Thyroid gland (tissue), 4 donors: Measurements from ENCODE around the gene LRIT1. TPM values are rescaled to one million over a fixed set of nuclear protein-coding genes. Genes with fewer than 3 reads are reported as not detected.

Source experiments
- DNase-seq, 2 donors: peaks; one replicate each; pipeline ENCODE4 v3.0.0-alpha.2; 2019
- H3K27ac ChIP-seq, 3 donors: fragments of 200-600 bp; sonication (generic); 1 replicate in 2 of 3; 2 replicates in 1 of 3; pipeline ENCODE4 v1.5.1; 2016 to 2019; ENCODE audit warnings: mild to moderate bottlenecking in 1 of 3, moderate library complexity in 1 of 3
- H3K27me3 ChIP-seq: fragments of 200-600 bp; sonication (generic); one replicate; pipeline ENCODE4 v1.5.1; 2019
- H3K36me3 ChIP-seq, 2 donors: fragments of 200-600 bp; sonication (generic); one replicate each; pipeline ENCODE4 v1.5.1; 2016 to 2019
- H3K4me1 ChIP-seq, 2 donors: fragments of 200-600 bp; sonication (generic); one replicate each; pipeline ENCODE4 v1.5.1; 2017 to 2019
- H3K4me3 ChIP-seq, 3 donors: fragments of 200-600 bp; sonication (generic); replicated peaks in 1 of 3; 1 replicate in 2 of 3; 2 replicates in 1 of 3; pipeline ENCODE4 v1.5.1; 2016; ENCODE audit warnings: mild to moderate bottlenecking in 1 of 3
- H3K9me3 ChIP-seq: fragments of 200-600 bp; sonication (generic); one replicate; pipeline ENCODE4 v1.5.1; 2017
- CTCF ChIP-seq, 6 experiments: fragments of 200-600 bp in 3 of 6; fragments of 450-650 bp in 3 of 6; sonication (generic) in 3 of 6; IDR thresholded peaks; one replicate each; pipeline ENCODE4 v1.5.1; 2016 to 2019; ENCODE audit warnings: antibody characterized with exemption in 6 of 6, mild to moderate bottlenecking in 2 of 6, inconsistent platforms in 1 of 6, moderate library complexity in 1 of 6
- POLR2A ChIP-seq, 2 donors: fragments of 450-650 bp; IDR thresholded peaks; one replicate each; pipeline ENCODE4 v1.6.1; 2017; ENCODE audit warnings: antibody characterized with exemption in 2 of 2, mild to moderate bottlenecking in 2 of 2, moderate library complexity in 1 of 2
- WGBS, 2 donors: methylation state at CpG; one replicate each; pipeline ENCODE4 v1.1.5; 2017; 5-methylcytosine and 5-hydroxymethylcytosine counted together
- intact Hi-C: fragments of 100-400 bp; cut with DNase I; formaldehyde crosslinking; loops from one replicate; pipeline ENCODE4 v1.15.1; 2023
- total RNA-seq, 4 donors: library from RNA; depleted of rRNA; stranded (reverse); fragments of >200 nt; gene quantifications; one replicate each; pipeline ENCODE4 v1.2.3, GENCODE V29; 2016

LRIT1 gene
- total RNA-seq, 4 donors from 2014 or later: not detected

- TF ChIP-seq POLR2A (IDR thresholded peaks at IDR 0.05): no peak
- TF ChIP-seq CTCF (IDR thresholded peaks at IDR 0.05): no peak
- no peaks in the 10 kb centered on the region for H3K36me3 ChIP-seq
- DNase-seq: no peak
- no peaks in the 10 kb centered on the region for H3K9me3 ChIP-seq
- no peak overlapping the region for H3K27ac ChIP-seq
- intact Hi-C loops: no loop called here
- WGBS, 2 donors: 16% methylated on average over 26 of the region's 43 CpGs; no CpG with 5 or more reads in 1 of the 2 donors
- peaks cover 3 to 26% of the 10 kb centered on the region in 2 donors for H3K4me1 ChIP-seq
- H3K27me3 ChIP-seq: no peaks in the 10 kb centered on the region
- H3K4me3 ChIP-seq: peak overlapping the region in 1 of 3 donors; percentile 14
Observed at GRCh38 chr10:84195044-84195830, 46.1 kb downstream of the LRIT1 start.

GRCh38 chr10:84194424-84195043, 46.8 kb downstream of the LRIT1 start, which contains the start of gene CDHR1:
Gene CDHR1, plus strand, starts transcription at chr10:84194537. Its CDS starts 224 bp downstream, at chr10:84194761.
- H3K4me3 ChIP-seq: peak within 1 kb of the TSS in 1 of 3 donors; percentile 14
- peak; percentile 37 to 42 for DNase-seq
- 0% methylated on average over 2 to 9 of the region's 61 CpGs for WGBS, 2 donors

GRCh38 chr10:84193846-84194423, 47.4 kb downstream of the LRIT1 start:
- no peaks in the 10 kb centered on the region for H3K27me3 ChIP-seq
- peak overlapping the region in 1 of 3 donors; percentile 14 for H3K4me3 ChIP-seq
- WGBS, 2 donors: 29 to 32% methylated on average over 5 of the region's 5 CpGs
- no peak for DNase-seq
- H3K4me1 ChIP-seq: peaks cover 3 to 26% of the 10 kb centered on the region in 2 donors
- H3K9me3 ChIP-seq: no peaks in the 10 kb centered on the region
- no peak overlapping the region for H3K27ac ChIP-seq
- TF ChIP-seq CTCF (IDR thresholded peaks at IDR 0.05) (no peak), POLR2A (IDR thresholded peaks at IDR 0.05) (no peak)
- no peaks in the 10 kb centered on the region for H3K36me3 ChIP-seq
- intact Hi-C loops: no loop called here

More at GRCh38 chr10:84194424-84195043, 46.8 kb downstream of the LRIT1 start, which contains the start of gene CDHR1:
- Histone ChIP-seq H3K27me3 (no peaks in the 10 kb centered on the region), H3K36me3 (no peaks in the 10 kb centered on the region), H3K9me3 (no peaks in the 10 kb centered on the region), H3K4me1 (peaks cover 3 to 26% of the 10 kb centered on the region in 2 donors), H3K27ac (no peak within 1 kb of the TSS)
- intact Hi-C loops: no loop called here
- TF ChIP-seq CTCF (IDR thresholded peaks at IDR 0.05) (no peak), POLR2A (IDR thresholded peaks at IDR 0.05) (no peak)

- TF ChIP-seq CTCF (IDR thresholded peaks at IDR 0.05): no peak
- no peak for TF ChIP-seq POLR2A (IDR thresholded peaks at IDR 0.05)
- Histone ChIP-seq H3K36me3 (no peaks in the 10 kb centered on the region), H3K27ac (no peak overlapping the region), H3K9me3 (no peaks in the 10 kb centered on the region), H3K27me3 (no peaks in the 10 kb centered on the region), H3K4me1 (peaks cover 3 to 26% of the 10 kb centered on the region in 2 donors), H3K4me3 (no peak overlapping the region)
- no peak for DNase-seq
- intact Hi-C loops: no loop called here
- WGBS, 2 donors: 94 to 100% methylated on average over 2 of the region's 2 CpGs
Observed at GRCh38 chr10:84193327-84193726, 48.0 kb downstream of the LRIT1 start.
